ENCODE measurements around the gene C1QL3.

GRCh38 chr10:16544099-16544498 is 22.4 kb upstream of the C1QL3 start:
- TF ChIP-seq, protein P1, sequence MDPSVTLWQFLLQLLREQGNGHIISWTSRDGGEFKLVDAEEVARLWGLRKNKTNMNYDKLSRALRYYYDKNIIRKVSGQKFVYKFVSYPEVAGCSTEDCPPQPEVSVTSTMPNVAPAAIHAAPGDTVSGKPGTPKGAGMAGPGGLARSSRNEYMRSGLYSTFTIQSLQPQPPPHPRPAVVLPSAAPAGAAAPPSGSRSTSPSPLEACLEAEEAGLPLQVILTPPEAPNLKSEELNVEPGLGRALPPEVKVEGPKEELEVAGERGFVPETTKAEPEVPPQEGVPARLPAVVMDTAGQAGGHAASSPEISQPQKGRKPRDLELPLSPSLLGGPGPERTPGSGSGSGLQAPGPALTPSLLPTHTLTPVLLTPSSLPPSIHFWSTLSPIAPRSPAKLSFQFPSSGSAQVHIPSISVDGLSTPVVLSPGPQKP (IDR thresholded peaks at IDR 0.05; ENCODE audit: low read depth, low read length) = no peak
- TF ChIP-seq IRF3 (IDR thresholded peaks at IDR 0.05) = no peak
- TF ChIP-seq, protein P2, sequence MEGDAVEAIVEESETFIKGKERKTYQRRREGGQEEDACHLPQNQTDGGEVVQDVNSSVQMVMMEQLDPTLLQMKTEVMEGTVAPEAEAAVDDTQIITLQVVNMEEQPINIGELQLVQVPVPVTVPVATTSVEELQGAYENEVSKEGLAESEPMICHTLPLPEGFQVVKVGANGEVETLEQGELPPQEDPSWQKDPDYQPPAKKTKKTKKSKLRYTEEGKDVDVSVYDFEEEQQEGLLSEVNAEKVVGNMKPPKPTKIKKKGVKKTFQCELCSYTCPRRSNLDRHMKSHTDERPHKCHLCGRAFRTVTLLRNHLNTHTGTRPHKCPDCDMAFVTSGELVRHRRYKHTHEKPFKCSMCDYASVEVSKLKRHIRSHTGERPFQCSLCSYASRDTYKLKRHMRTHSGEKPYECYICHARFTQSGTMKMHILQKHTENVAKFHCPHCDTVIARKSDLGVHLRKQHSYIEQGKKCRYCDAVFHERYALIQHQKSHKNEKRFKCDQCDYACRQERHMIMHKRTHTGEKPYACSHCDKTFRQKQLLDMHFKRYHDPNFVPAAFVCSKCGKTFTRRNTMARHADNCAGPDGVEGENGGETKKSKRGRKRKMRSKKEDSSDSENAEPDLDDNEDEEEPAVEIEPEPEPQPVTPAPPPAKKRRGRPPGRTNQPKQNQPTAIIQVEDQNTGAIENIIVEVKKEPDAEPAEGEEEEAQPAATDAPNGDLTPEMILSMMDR (IDR thresholded peaks at IDR 0.05 in 2 of 3, conservative IDR thresholded peaks at IDR 0.05 in 1 of 3; ENCODE audit: control insufficient read depth in 2 of 3, extremely low read depth in 1 of 3, insufficient read depth in 1 of 3, low read depth in 3 of 3, low read length in 3 of 3) = no peak
- TF ChIP-seq SIX5 (IDR thresholded peaks at IDR 0.05; ENCODE audit: low read depth, low read length, severe bottlenecking) = no peak
- TF ChIP-seq ZNF274 (IDR thresholded peaks at IDR 0.05; ENCODE audit: insufficient read depth, insufficient read length) = no peak
- TF ChIP-seq RBBP5 (conservative IDR thresholded peaks at IDR 0.05) = no peak
- no peak for TF ChIP-seq SREBF2 (IDR thresholded peaks at IDR 0.05; ENCODE audit: low read length)
- TF ChIP-seq RAD21 (IDR thresholded peaks at IDR 0.05; ENCODE audit: insufficient read depth, low read depth, low read length) = no peak
- TF ChIP-seq TARDBP (IDR thresholded peaks at IDR 0.05; ENCODE audit: borderline replicate concordance) = no peak

Data from GM12878 (cell line).